ENCODE results near the gene SPEG.
A peak's percentile ranks its signal among the peaks of the same experiment; 100 is the strongest.

Gene SPEG

GRCh38 chr2:219428469-219428868, 6.2 kb upstream of the SPEG start:
- Histone ChIP-seq H3K36me3 (ENCODE audit: insufficient read depth, low read depth, low read length) (no peaks in the 10 kb centered on the region), H3K9ac (ENCODE audit: low read depth, low read length) (no peak overlapping the region), H3K27me3 (ENCODE audit: insufficient read depth, low read length) (no peaks in the 10 kb centered on the region; the same call in 1 of the 2 replicates), H3K4me3 (ENCODE audit: low read length) (no peak overlapping the region), H3K27ac (ENCODE audit: low read length) (no peak overlapping the region), H3K4me1 (ENCODE audit: insufficient read depth, low read length) (no peaks in the 10 kb centered on the region), H3K9me3 (ENCODE audit: insufficient read depth, low read depth, low read length) (no peaks in the 10 kb centered on the region)

GRCh38 chr2:219429958-219430606, 4.6 kb upstream of the SPEG start:
- Histone ChIP-seq H3K27me3 (ENCODE audit: insufficient read depth, low read length) (peaks cover 4% of the 10 kb centered on the region), H3K4me1 (ENCODE audit: insufficient read depth, low read length) (peaks cover 3% of the 10 kb centered on the region; the same call in 1 of the 2 replicates)

GRCh38 chr2:219430633-219431615, 3.7 kb upstream of the SPEG start:
- Histone ChIP-seq H3K4me1 (ENCODE audit: insufficient read depth, low read length) (peaks cover 3% of the 10 kb centered on the region; the same call in 1 of the 2 replicates), H3K27me3 (ENCODE audit: insufficient read depth, low read length) (peaks cover 12% of the 10 kb centered on the region), H3K27ac (ENCODE audit: low read length) (no peak overlapping the region), H3K36me3 (ENCODE audit: insufficient read depth, low read depth, low read length) (no peaks in the 10 kb centered on the region), H3K4me3 (ENCODE audit: low read length) (no peak overlapping the region), H3K9ac (ENCODE audit: low read depth, low read length) (no peak overlapping the region), H3K9me3 (ENCODE audit: insufficient read depth, low read depth, low read length) (no peaks in the 10 kb centered on the region)

More at GRCh38 chr2:219429958-219430606, 4.6 kb upstream of the SPEG start:
- Histone ChIP-seq H3K9me3 (ENCODE audit: insufficient read depth, low read depth, low read length) (no peaks in the 10 kb centered on the region), H3K27ac (ENCODE audit: low read length) (no peak overlapping the region), H3K9ac (ENCODE audit: low read depth, low read length) (no peak overlapping the region), H3K4me3 (ENCODE audit: low read length) (no peak overlapping the region), H3K36me3 (ENCODE audit: insufficient read depth, low read depth, low read length) (no peaks in the 10 kb centered on the region)

- Histone ChIP-seq H3K4me3 (ENCODE audit: low read length) (peak overlapping the region; percentile 63), H3K36me3 (ENCODE audit: insufficient read depth, low read depth, low read length) (no peaks in the 10 kb centered on the region), H3K27ac (ENCODE audit: low read length) (peak overlapping the region; percentile 13), H3K9me3 (ENCODE audit: insufficient read depth, low read depth, low read length) (no peaks in the 10 kb centered on the region), H3K27me3 (ENCODE audit: insufficient read depth, low read length) (peaks cover 40% of the 10 kb centered on the region), H3K4me1 (ENCODE audit: insufficient read depth, low read length) (peaks cover 3% of the 10 kb centered on the region; the same call in 1 of the 2 replicates), H3K9ac (ENCODE audit: low read depth, low read length) (peak overlapping the region; percentile 69)
Measured at GRCh38 chr2:219433666-219434467, 776 bp upstream of the SPEG start.

GRCh38 chr2:219434468-219434717, 250 bp upstream of the SPEG start:
- peaks cover 3% of the 10 kb centered on the region; the same call in 1 of the 2 replicates for H3K4me1 ChIP-seq (ENCODE audit: insufficient read depth, low read length)
- peaks cover 45% of the 10 kb centered on the region for H3K27me3 ChIP-seq (ENCODE audit: insufficient read depth, low read length)
- H3K27ac ChIP-seq (ENCODE audit: low read length), result peak overlapping the region; percentile 13
- peak overlapping the region; percentile 69 for H3K9ac ChIP-seq (ENCODE audit: low read depth, low read length)
- H3K4me3 ChIP-seq (ENCODE audit: low read length), result peak overlapping the region; percentile 63
- H3K9me3 ChIP-seq (ENCODE audit: insufficient read depth, low read depth, low read length), result no peaks in the 10 kb centered on the region
- H3K36me3 ChIP-seq (ENCODE audit: insufficient read depth, low read depth, low read length), result no peaks in the 10 kb centered on the region

DNA sequence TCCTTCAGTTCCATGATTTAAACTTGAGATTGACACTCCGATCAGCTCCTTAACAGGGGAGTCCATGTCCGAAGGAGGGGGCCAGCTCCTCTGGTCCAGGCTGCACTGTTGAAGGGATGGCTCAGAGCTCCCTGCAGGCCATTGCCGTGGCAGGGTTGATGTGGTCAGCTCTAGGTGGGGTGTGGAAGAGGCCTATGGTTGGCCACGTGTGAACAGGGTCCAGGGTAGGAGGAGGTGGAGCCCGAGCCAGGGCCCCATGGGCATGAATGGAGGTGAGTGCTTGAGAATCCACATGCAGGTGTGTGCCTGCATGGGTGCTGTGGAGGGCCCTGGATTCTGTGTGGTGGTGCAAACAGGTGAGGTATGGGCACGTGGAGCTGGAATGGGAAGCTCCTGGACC, 1.1 kb downstream of the SPEG start:
- no peak overlapping the region for H3K9ac ChIP-seq (ENCODE audit: low read depth, low read length)
- no peak overlapping the region for H3K27ac ChIP-seq (ENCODE audit: low read length)
- peaks cover 5% of the 10 kb centered on the region for H3K4me1 ChIP-seq (ENCODE audit: insufficient read depth, low read length)
- H3K9me3 ChIP-seq (ENCODE audit: insufficient read depth, low read depth, low read length), result no peaks in the 10 kb centered on the region
- H3K4me3 ChIP-seq (ENCODE audit: low read length), result no peak overlapping the region
- H3K27me3 ChIP-seq (ENCODE audit: insufficient read depth, low read length), result peaks cover 55% of the 10 kb centered on the region
- H3K36me3 ChIP-seq (ENCODE audit: insufficient read depth, low read depth, low read length), result no peaks in the 10 kb centered on the region

DNA sequence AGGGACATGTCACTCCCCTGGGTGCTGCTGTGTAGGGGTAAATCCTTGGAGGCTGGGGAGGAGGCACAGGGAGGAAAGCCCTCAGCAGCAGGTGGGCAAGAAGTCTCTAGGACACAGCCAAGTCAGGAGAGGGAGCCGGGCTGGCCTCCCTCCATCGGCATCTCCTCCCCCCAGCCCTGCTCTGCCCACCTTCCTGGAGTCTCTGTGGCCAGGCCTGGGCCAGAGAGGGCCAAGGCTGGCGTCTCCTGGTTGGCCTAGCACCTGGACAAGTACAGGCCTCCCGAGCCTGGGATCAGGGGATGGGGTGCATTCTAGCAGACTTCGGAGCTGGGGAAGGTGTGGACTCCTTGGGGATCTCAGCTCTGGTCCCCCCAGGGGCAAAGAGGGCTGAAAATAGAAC, 1.8 kb downstream of the SPEG start:
- Histone ChIP-seq H3K9me3 (ENCODE audit: insufficient read depth, low read depth, low read length) (no peaks in the 10 kb centered on the region), H3K4me1 (ENCODE audit: insufficient read depth, low read length) (peaks cover 9% of the 10 kb centered on the region), H3K27ac (ENCODE audit: low read length) (no peak overlapping the region), H3K27me3 (ENCODE audit: insufficient read depth, low read length) (peaks cover 62% of the 10 kb centered on the region), H3K4me3 (ENCODE audit: low read length) (no peak overlapping the region), H3K9ac (ENCODE audit: low read depth, low read length) (no peak overlapping the region), H3K36me3 (ENCODE audit: insufficient read depth, low read depth, low read length) (no peaks in the 10 kb centered on the region)

DNA sequence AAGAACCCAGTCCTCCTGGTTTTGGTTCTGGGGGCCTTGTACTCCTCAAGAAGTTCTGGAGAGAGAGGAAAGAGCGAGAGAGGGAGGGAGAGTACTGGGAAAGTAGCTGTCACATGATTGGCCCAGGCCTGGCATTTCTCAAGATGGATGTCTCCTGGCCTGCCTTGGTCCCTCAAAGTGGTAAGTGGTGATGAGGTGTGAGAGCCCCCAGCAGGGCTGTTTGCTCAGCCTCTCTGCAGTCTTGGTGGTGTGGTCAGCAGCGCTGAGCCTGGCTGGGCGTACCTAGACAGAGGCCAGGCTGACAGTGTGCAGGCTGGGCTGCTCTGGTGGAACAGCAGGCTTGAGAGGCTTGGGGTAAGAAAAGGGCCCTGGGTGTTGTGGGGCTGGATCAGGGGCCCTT, 2.5 kb downstream of the SPEG start:
- H3K27me3 ChIP-seq (ENCODE audit: insufficient read depth, low read length), result peaks cover 64% of the 10 kb centered on the region
- no peak overlapping the region for H3K27ac ChIP-seq (ENCODE audit: low read length)
- no peaks in the 10 kb centered on the region for H3K9me3 ChIP-seq (ENCODE audit: insufficient read depth, low read depth, low read length)
- H3K9ac ChIP-seq (ENCODE audit: low read depth, low read length), result no peak overlapping the region
- H3K36me3 ChIP-seq (ENCODE audit: insufficient read depth, low read depth, low read length), result no peaks in the 10 kb centered on the region
- H3K4me3 ChIP-seq (ENCODE audit: low read length), result no peak overlapping the region
- H3K4me1 ChIP-seq (ENCODE audit: insufficient read depth, low read length), result peaks cover 9% of the 10 kb centered on the region

DNA sequence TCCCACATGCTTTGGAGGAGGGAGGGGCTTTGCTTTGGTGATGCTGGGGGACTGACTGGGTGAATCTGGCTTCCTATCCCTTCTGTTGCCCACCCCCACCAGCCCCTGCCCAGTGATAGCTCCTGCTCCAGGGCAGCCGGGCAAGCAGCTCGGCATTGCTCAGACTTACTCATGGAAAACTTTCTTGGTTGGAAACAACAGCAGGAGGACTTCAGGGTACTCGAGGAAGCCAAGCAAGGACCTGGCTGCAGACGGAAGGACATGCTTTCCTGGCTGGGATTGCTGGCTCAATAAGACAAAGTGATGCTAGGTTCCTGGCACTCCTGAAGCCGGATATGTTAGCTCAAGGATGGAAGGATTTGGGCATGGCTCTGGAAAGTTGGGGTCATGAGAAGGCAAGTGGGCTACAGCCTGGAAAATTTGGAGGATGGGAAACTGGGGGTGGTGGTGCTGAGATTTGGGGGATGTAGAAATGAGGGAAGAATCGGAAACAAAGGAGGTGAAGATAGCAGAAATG, 3.1 kb downstream of the SPEG start:
- H3K36me3 ChIP-seq (ENCODE audit: insufficient read depth, low read depth, low read length), result no peaks in the 10 kb centered on the region
- H3K4me3 ChIP-seq (ENCODE audit: low read length), result no peak overlapping the region
- H3K4me1 ChIP-seq (ENCODE audit: insufficient read depth, low read length), result peaks cover 10% of the 10 kb centered on the region
- no peaks in the 10 kb centered on the region for H3K9me3 ChIP-seq (ENCODE audit: insufficient read depth, low read depth, low read length)
- H3K27me3 ChIP-seq (ENCODE audit: insufficient read depth, low read length), result peaks cover 68% of the 10 kb centered on the region
- H3K9ac ChIP-seq (ENCODE audit: low read depth, low read length), result no peak overlapping the region
- H3K27ac ChIP-seq (ENCODE audit: low read length), result no peak overlapping the region

GRCh38 chr2:219438453-219438852, 3.8 kb downstream of the SPEG start:
- Histone ChIP-seq H3K9me3 (ENCODE audit: insufficient read depth, low read depth, low read length) (no peaks in the 10 kb centered on the region), H3K27me3 (ENCODE audit: insufficient read depth, low read length) (peaks cover 75% of the 10 kb centered on the region), H3K4me1 (ENCODE audit: insufficient read depth, low read length) (peaks cover 11% of the 10 kb centered on the region), H3K36me3 (ENCODE audit: insufficient read depth, low read depth, low read length) (no peaks in the 10 kb centered on the region), H3K4me3 (ENCODE audit: low read length) (no peak overlapping the region), H3K27ac (ENCODE audit: low read length) (no peak overlapping the region), H3K9ac (ENCODE audit: low read depth, low read length) (no peak overlapping the region)

GRCh38 chr2:219439506-219439905, 4.9 kb downstream of the SPEG start:
- Histone ChIP-seq H3K27me3 (ENCODE audit: insufficient read depth, low read length) (peaks cover 74% of the 10 kb centered on the region), H3K9me3 (ENCODE audit: insufficient read depth, low read depth, low read length) (no peaks in the 10 kb centered on the region)

More at GRCh38 chr2:219439506-219439905, 4.9 kb downstream of the SPEG start:
- Histone ChIP-seq H3K36me3 (ENCODE audit: insufficient read depth, low read depth, low read length) (no peaks in the 10 kb centered on the region), H3K9ac (ENCODE audit: low read depth, low read length) (no peak overlapping the region), H3K4me1 (ENCODE audit: insufficient read depth, low read length) (peaks cover 8% of the 10 kb centered on the region; the same call in 1 of the 2 replicates), H3K27ac (ENCODE audit: low read length) (no peak overlapping the region), H3K4me3 (ENCODE audit: low read length) (no peak overlapping the region)

All from iPS-20b (cell line).